ENCODE results near the gene LZTR1. TPM values are rescaled to one million over a fixed set of nuclear protein-coding genes. Genes with fewer than 3 reads are reported as not detected.
A peak's percentile ranks its signal among the peaks of the same experiment; 100 is the strongest.

The LZTR1 gene
- total RNA-seq, 1 experiment from 2014 or later: 23.4 TPM

DNA sequence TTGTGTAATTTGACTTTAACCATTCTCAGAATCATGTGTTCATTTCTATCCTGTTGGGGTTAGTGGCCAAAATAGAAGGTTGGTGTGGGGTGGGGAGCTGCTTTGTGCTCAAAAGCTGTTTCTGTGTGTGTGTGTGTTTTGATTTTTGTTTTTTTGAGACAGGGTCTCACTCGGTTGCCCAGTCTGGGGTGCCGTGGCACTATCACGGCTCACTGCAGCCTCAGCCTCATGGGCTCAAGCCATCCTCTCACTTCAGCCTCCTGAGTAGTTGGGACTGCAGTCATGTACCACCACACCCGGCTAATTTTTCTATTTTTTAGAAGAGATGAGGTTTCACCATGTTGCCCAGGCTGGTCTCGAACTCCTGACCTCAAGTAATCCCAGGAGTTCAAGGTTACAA is 33.1 kb upstream of the LZTR1 start:
- ChIA-PET CTCF (no interaction called here), POLR2A (ENCODE audit: unreplicated experiment) (no interaction called here)
- Histone ChIP-seq H3K4me2 (no peak overlapping the region), H3K9me2 (ENCODE audit: insufficient read depth) (no peaks in the 10 kb centered on the region), H3K27me3 (ENCODE audit: insufficient read depth, low read depth) (no peaks in the 10 kb centered on the region), H3K79me2 (ENCODE audit: low read depth) (peaks cover 99% of the 10 kb centered on the region), H3K4me1 (replicated peaks; ENCODE audit: insufficient read depth) (no peaks in the 10 kb centered on the region), H3K4me3 (no peak overlapping the region), H2AFZ (no peak overlapping the region), H3K27ac (no peak overlapping the region), H3F3A (ENCODE audit: insufficient read depth, low read depth) (peaks cover 36% of the 10 kb centered on the region; the same call in 1 of the 2 replicates), H3K9me3 (ENCODE audit: insufficient read depth, low read depth) (no peaks in the 10 kb centered on the region), H3K36me3 (ENCODE audit: low read depth) (no peaks in the 10 kb centered on the region; the same call in 1 of the 2 replicates), H4K20me1 (ENCODE audit: insufficient read depth) (peaks cover 34% of the 10 kb centered on the region)
- BruUV-seq (replicated peaks): no TSS peak
- no peak for TF ChIP-seq EZH2 (IDR thresholded peaks at IDR 0.05; ENCODE audit: low read depth)
- TF ChIP-seq, protein P1, sequence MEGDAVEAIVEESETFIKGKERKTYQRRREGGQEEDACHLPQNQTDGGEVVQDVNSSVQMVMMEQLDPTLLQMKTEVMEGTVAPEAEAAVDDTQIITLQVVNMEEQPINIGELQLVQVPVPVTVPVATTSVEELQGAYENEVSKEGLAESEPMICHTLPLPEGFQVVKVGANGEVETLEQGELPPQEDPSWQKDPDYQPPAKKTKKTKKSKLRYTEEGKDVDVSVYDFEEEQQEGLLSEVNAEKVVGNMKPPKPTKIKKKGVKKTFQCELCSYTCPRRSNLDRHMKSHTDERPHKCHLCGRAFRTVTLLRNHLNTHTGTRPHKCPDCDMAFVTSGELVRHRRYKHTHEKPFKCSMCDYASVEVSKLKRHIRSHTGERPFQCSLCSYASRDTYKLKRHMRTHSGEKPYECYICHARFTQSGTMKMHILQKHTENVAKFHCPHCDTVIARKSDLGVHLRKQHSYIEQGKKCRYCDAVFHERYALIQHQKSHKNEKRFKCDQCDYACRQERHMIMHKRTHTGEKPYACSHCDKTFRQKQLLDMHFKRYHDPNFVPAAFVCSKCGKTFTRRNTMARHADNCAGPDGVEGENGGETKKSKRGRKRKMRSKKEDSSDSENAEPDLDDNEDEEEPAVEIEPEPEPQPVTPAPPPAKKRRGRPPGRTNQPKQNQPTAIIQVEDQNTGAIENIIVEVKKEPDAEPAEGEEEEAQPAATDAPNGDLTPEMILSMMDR (conservative IDR thresholded peaks at IDR 0.05): no peak
- intact Hi-C loops (cut with micrococcal nuclease; ENCODE audit: unreplicated experiment): no loop called here
- no peak for DNase-seq

- TF ChIP-seq, protein P1 (conservative IDR thresholded peaks at IDR 0.05): no peak
- no peak for TF ChIP-seq EZH2 (IDR thresholded peaks at IDR 0.05; ENCODE audit: low read depth)
- Histone ChIP-seq H3F3A (ENCODE audit: insufficient read depth, low read depth) (peaks cover 38% of the 10 kb centered on the region; the same call in 1 of the 2 replicates), H2AFZ (no peak overlapping the region), H3K27me3 (ENCODE audit: insufficient read depth, low read depth) (no peaks in the 10 kb centered on the region), H3K36me3 (ENCODE audit: low read depth) (no peaks in the 10 kb centered on the region; the same call in 1 of the 2 replicates), H3K4me3 (no peak overlapping the region), H3K4me1 (replicated peaks; ENCODE audit: insufficient read depth) (no peaks in the 10 kb centered on the region), H3K79me2 (ENCODE audit: low read depth) (peaks cover 96% of the 10 kb centered on the region), H3K4me2 (no peak overlapping the region), H4K20me1 (ENCODE audit: insufficient read depth) (peaks cover 28% of the 10 kb centered on the region), H3K9me2 (ENCODE audit: insufficient read depth) (no peaks in the 10 kb centered on the region), H3K9me3 (ENCODE audit: insufficient read depth, low read depth) (no peaks in the 10 kb centered on the region), H3K27ac (no peak overlapping the region)
- BruUV-seq (replicated peaks): TSS peak; percentile 5
- intact Hi-C loops (cut with micrococcal nuclease; ENCODE audit: unreplicated experiment): no loop called here
- CTCF ChIA-PET: no interaction called here
- DNase-seq: no peak
- POLR2A ChIA-PET (ENCODE audit: unreplicated experiment): no interaction called here
These were observed 32.4 kb upstream of the LZTR1 start for GRCh38 chr22:20949698-20950183.

DNA sequence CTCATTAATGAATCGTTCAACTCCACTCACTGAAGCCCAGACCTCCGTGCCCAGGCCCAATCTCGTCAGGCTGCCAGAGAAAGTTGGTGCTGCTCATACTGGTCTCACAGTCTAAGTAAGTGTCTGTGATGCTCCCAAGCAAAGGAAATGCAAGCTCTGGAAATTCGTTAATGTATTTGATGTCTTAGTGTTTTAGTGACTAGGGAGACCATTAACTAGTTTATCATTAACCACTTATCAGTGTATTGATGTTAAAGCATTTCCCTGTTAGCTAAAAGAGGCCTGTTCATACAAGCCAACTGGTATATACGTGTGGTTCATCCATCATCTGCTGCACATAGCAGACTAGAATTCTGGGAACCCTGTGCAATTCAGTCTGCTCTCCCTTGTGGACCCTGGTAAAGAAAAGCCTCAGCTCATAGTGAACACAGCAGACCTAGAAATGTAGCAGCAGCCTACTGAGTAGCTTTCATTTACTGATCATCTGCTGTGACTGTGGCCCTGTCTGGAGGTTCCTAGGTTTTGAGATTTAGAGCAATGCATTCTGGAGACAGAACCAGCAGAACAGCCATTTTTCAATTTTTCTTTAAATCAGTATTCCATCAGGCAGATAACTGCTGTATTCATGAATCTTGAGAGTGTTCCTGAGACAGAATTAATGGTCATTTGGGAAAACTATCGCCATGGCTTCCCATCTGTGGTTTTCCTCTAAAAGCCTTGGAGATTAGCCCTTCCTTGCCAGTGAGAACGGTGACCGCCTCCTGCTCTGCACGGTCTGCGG is 30.8 kb upstream of the LZTR1 start:
- no peak overlapping the region for H3K4me2 ChIP-seq
- H3F3A ChIP-seq (ENCODE audit: insufficient read depth, low read depth): peaks cover 48% of the 10 kb centered on the region
- no peaks in the 10 kb centered on the region for H3K9me2 ChIP-seq (ENCODE audit: insufficient read depth)
- peaks cover 9% of the 10 kb centered on the region; the same call in 1 of the 2 replicates for H3K4me1 ChIP-seq (replicated peaks; ENCODE audit: insufficient read depth)
- BruUV-seq (replicated peaks): no TSS peak
- intact Hi-C loops (cut with micrococcal nuclease; ENCODE audit: unreplicated experiment): no loop called here
- ChIA-PET POLR2A (ENCODE audit: unreplicated experiment) (interaction anchor here (0.6 to 0.7 kb wide), 4 partner anchors 28 to 95 kb away, joined by 3 to 10 read pairs (median 6); no protein-coding TSS in a partner anchor), CTCF (no interaction called here)
- no peaks in the 10 kb centered on the region for H3K9me3 ChIP-seq (ENCODE audit: insufficient read depth, low read depth)
- H2AFZ ChIP-seq: no peak overlapping the region
- peaks cover 19% of the 10 kb centered on the region for H4K20me1 ChIP-seq (ENCODE audit: insufficient read depth)
- H3K27ac ChIP-seq: no peak overlapping the region
- DNase-seq: no peak
- H3K36me3 ChIP-seq (ENCODE audit: low read depth): no peaks in the 10 kb centered on the region; the same call in 1 of the 2 replicates
- H3K79me2 ChIP-seq (ENCODE audit: low read depth): peaks cover 80% of the 10 kb centered on the region
- no peak for TF ChIP-seq EZH2 (IDR thresholded peaks at IDR 0.05; ENCODE audit: low read depth)
- TF ChIP-seq, protein P1 (conservative IDR thresholded peaks at IDR 0.05): no peak
- no peaks in the 10 kb centered on the region for H3K27me3 ChIP-seq (ENCODE audit: insufficient read depth, low read depth)
- H3K4me3 ChIP-seq: no peak overlapping the region

Measured in PC-9 (cell line).